Thymus (tissue), 11 donors: Measurements from ENCODE around the gene CD93. TPM values are rescaled to one million over a fixed set of nuclear protein-coding genes. Genes with fewer than 3 reads are reported as not detected.

Experiments
- DNase-seq, 9 donors: peaks; one replicate each; pipeline ENCODE4 v3.0.0-alpha.2; 2013; ENCODE audit warnings: low spot score in 9 of 9, low read depth in 6 of 9, missing footprints in 1 of 9
- H3K27ac ChIP-seq, 2 donors: one replicate each; pipeline ENCODE4 v1.5.1; 2013; ENCODE audit warnings: control low read depth in 1 of 2, low read depth in 1 of 2, low read length in 1 of 2, mild to moderate bottlenecking in 1 of 2, moderate library complexity in 1 of 2
- H3K27me3 ChIP-seq, 2 donors: one replicate each; pipeline ENCODE4 v1.5.1; 2013; ENCODE audit warnings: low read length in 1 of 2; ENCODE audit not compliant: control insufficient read depth in 2 of 2, insufficient read depth in 1 of 2
- H3K36me3 ChIP-seq, 2 donors: one replicate each; pipeline ENCODE4 v1.5.1; 2013; ENCODE audit warnings: low read length in 1 of 2, mild to moderate bottlenecking in 1 of 2, moderate library complexity in 1 of 2; ENCODE audit not compliant: control insufficient read depth in 2 of 2, insufficient read depth in 2 of 2
- H3K4me1 ChIP-seq, 2 donors: one replicate each; pipeline ENCODE4 v1.5.1; 2013; ENCODE audit warnings: low read length in 2 of 2; ENCODE audit not compliant: control insufficient read depth in 2 of 2, insufficient read depth in 2 of 2
- H3K4me3 ChIP-seq, 2 donors: one replicate each; pipeline ENCODE4 v1.5.1; 2013; ENCODE audit warnings: low read length in 2 of 2, control low read depth in 1 of 2, mild to moderate bottlenecking in 1 of 2
- H3K9me3 ChIP-seq, 2 donors: one replicate each; pipeline ENCODE4 v1.5.1; 2013; ENCODE audit warnings: low read length in 1 of 2, mild to moderate bottlenecking in 1 of 2; ENCODE audit not compliant: control insufficient read depth in 2 of 2, insufficient read depth in 1 of 2
- WGBS: extraction: QIAGEN DNeasy Blood & Tissue Kit; methylation state at CpG from one replicate; pipeline ENCODE4 v1.1.7; 2013; 5-methylcytosine and 5-hydroxymethylcytosine counted together
- polyA plus RNA-seq: library from polyadenylated mRNA; stranded (reverse); fragments of 200-250 nt; gene quantifications from one replicate; pipeline ENCODE4 v1.2.3, GENCODE V29; 2013
- total RNA-seq: library from RNA; stranded (reverse); fragments of 120-200 nt; gene quantifications from one replicate; pipeline ENCODE4 v1.2.4, GENCODE V29; 2013
- donor health status: healthy.

Gene CD93
- total and polyA plus RNA-seq, 2 donors: 16.4 to 19.8 TPM

GRCh38 chr20:23050076-23050838, 35.9 kb downstream of the CD93 start:
- Histone ChIP-seq H3K4me3 (peak overlapping the region; percentile 17 to 37), H3K36me3 (no peaks in the 10 kb centered on the region), H3K27me3 (peaks cover 59 to 68% of the 10 kb centered on the region in 2 donors), H3K9me3 (peaks cover 0 to 4% of the 10 kb centered on the region in 2 donors), H3K27ac (peak overlapping the region in 1 of 2 donors; percentile 34), H3K4me1 (peaks cover 3 to 36% of the 10 kb centered on the region in 2 donors)
- 1% methylated on average over 48 of the region's 48 CpGs for WGBS
- no peak for DNase-seq

GRCh38 chr20:23049201-23050075, 36.7 kb downstream of the CD93 start, which contains the start of gene THBD:
Gene THBD, minus strand, starts transcription at chr20:23049672. Its CDS starts 168 bp downstream, at chr20:23049504.
- peaks cover 59 to 68% of the 10 kb centered on the region in 2 donors for H3K27me3 ChIP-seq
- H3K4me1 ChIP-seq: peaks cover 3 to 36% of the 10 kb centered on the region in 2 donors
- peak within 1 kb of the TSS; percentile 26 to 36 for H3K4me3 ChIP-seq

GRCh38 chr20:23048283-23049200, 37.6 kb downstream of the CD93 start:
- Histone ChIP-seq H3K4me3 (peak overlapping the region; percentile 22 to 36), H3K4me1 (peaks cover 3 to 36% of the 10 kb centered on the region in 2 donors), H3K27me3 (peaks cover 55 to 68% of the 10 kb centered on the region in 2 donors), H3K27ac (no peak overlapping the region), H3K36me3 (no peaks in the 10 kb centered on the region), H3K9me3 (peaks cover 0 to 4% of the 10 kb centered on the region in 2 donors)
- WGBS: 4% methylated on average over 92 of the region's 92 CpGs
- peak in 5 of 9 donors; percentile 15 to 67 (median 51) for DNase-seq

More at GRCh38 chr20:23049201-23050075, 36.7 kb downstream of the CD93 start, which contains the start of gene THBD:
- DNase-seq: peak in 1 of 9 donors; percentile 45
- 1% methylated on average over 79 of the region's 79 CpGs for WGBS
- H3K9me3 ChIP-seq: peaks cover 0 to 4% of the 10 kb centered on the region in 2 donors
- H3K27ac ChIP-seq: peak within 1 kb of the TSS in 1 of 2 donors; percentile 34
- H3K36me3 ChIP-seq: no peaks in the 10 kb centered on the region

- WGBS: 11% methylated on average over 47 of the region's 47 CpGs
- Histone ChIP-seq H3K27me3 (peaks cover 54 to 64% of the 10 kb centered on the region in 2 donors), H3K27ac (no peak overlapping the region)
Observed at GRCh38 chr20:23047738-23048214, 38.3 kb downstream of the CD93 start.

GRCh38 chr20:23047001-23047737, 39.0 kb downstream of the CD93 start:
- DNase-seq: no peak
- Histone ChIP-seq H3K4me3 (no peak overlapping the region), H3K4me1 (peaks cover 3 to 36% of the 10 kb centered on the region in 2 donors), H3K27me3 (peaks cover 49 to 58% of the 10 kb centered on the region in 2 donors), H3K36me3 (no peaks in the 10 kb centered on the region), H3K27ac (no peak overlapping the region), H3K9me3 (peaks cover 0 to 4% of the 10 kb centered on the region in 2 donors)
- WGBS: 71% methylated on average over 13 of the region's 13 CpGs

More at GRCh38 chr20:23047738-23048214, 38.3 kb downstream of the CD93 start:
- Histone ChIP-seq H3K36me3 (no peaks in the 10 kb centered on the region), H3K4me3 (no peak overlapping the region), H3K9me3 (peaks cover 0 to 4% of the 10 kb centered on the region in 2 donors), H3K4me1 (peaks cover 3 to 36% of the 10 kb centered on the region in 2 donors)
- DNase-seq: peak in 2 of 9 donors; percentile 38 to 42

GRCh38 chr20:23046431-23046830, 39.7 kb downstream of the CD93 start:
- Histone ChIP-seq H3K9me3 (peaks cover 0 to 4% of the 10 kb centered on the region in 2 donors), H3K27ac (no peak overlapping the region), H3K27me3 (peaks cover 43 to 51% of the 10 kb centered on the region in 2 donors), H3K4me1 (peaks cover 3 to 36% of the 10 kb centered on the region in 2 donors), H3K36me3 (no peaks in the 10 kb centered on the region), H3K4me3 (no peak overlapping the region)
- no peak for DNase-seq

GRCh38 chr20:23043376-23043775, 42.7 kb downstream of the CD93 start:
- no peaks in the 10 kb centered on the region for H3K36me3 ChIP-seq
- WGBS: 89% methylated on average over 6 of the region's 6 CpGs
- H3K27ac ChIP-seq: no peak overlapping the region
- peaks cover 0 to 4% of the 10 kb centered on the region in 2 donors for H3K9me3 ChIP-seq
- DNase-seq: peak in 2 of 9 donors; percentile 19 to 41
- no peak overlapping the region for H3K4me3 ChIP-seq
- H3K4me1 ChIP-seq: peaks cover 3 to 9% of the 10 kb centered on the region in 2 donors
- H3K27me3 ChIP-seq: peaks cover 14 to 23% of the 10 kb centered on the region in 2 donors
